Measurements from ENCODE around the gene OR14C36. TPM values are rescaled to one million over a fixed set of nuclear protein-coding genes. Genes with fewer than 3 reads are reported as not detected.
"Not testable (repeated sequence)": the region's sequence is repeated elsewhere in the genome, so short reads cannot be mapped to it uniquely, and the experiment has no call there.

Gene OR14C36
- total and polyA plus RNA-seq, 4 donors = not detected

GRCh38 chr1:248306103-248306502, 42.5 kb upstream of the OR14C36 start:
- no peak overlapping the region for H3K27ac ChIP-seq (ENCODE audit: low read depth in 1 of 2, low read length in 2 of 2)
- H3K9me3 ChIP-seq (ENCODE audit: control insufficient read depth in 4 of 4, low read length in 3 of 4) = no peaks in the 10 kb centered on the region
- H3K4me3 ChIP-seq (ENCODE audit: low read depth in 1 of 3, low read length in 3 of 3) = no peak overlapping the region
- no peaks in the 10 kb centered on the region for H3K36me3 ChIP-seq (ENCODE audit: control insufficient read depth in 4 of 4, insufficient read depth in 3 of 4, low read depth in 1 of 4, low read length in 3 of 4)
- WGBS = 83% methylated on average over 19 of the region's 19 CpGs
- H3K9ac ChIP-seq (ENCODE audit: low read depth in 1 of 2, low read length in 2 of 2) = no peak overlapping the region
- no peak for TF ChIP-seq RXRA (IDR thresholded peaks at IDR 0.05)
- TF ChIP-seq EGR1 (IDR thresholded peaks at IDR 0.05; ENCODE audit: low read depth in 2 of 2) = no peak
- TF ChIP-seq FOXA2 (IDR thresholded peaks at IDR 0.05) = no peak
- TF ChIP-seq SP1 (IDR thresholded peaks at IDR 0.05) = no peak
- no peak for TF ChIP-seq ZBTB33 (IDR thresholded peaks at IDR 0.05)
- TF ChIP-seq CTCF (IDR thresholded peaks at IDR 0.05; ENCODE audit: low read depth, low read length, missing input control) = no peak
- no peak for TF ChIP-seq ATF3 (IDR thresholded peaks at IDR 0.05)
- TF ChIP-seq RAD21 (IDR thresholded peaks at IDR 0.05) = no peak
- TF ChIP-seq HNF4A (conservative IDR thresholded peaks at IDR 0.05) = no peak
- no peak for TF ChIP-seq REST (IDR thresholded peaks at IDR 0.05)
- TF ChIP-seq NR2F2 (IDR thresholded peaks at IDR 0.05) = no peak
- TF ChIP-seq JUND (IDR thresholded peaks at IDR 0.05) = no peak
- no peak for TF ChIP-seq MAX (IDR thresholded peaks at IDR 0.05)
- no peak for TF ChIP-seq HNF4G (IDR thresholded peaks at IDR 0.05)
- TF ChIP-seq YY1 (IDR thresholded peaks at IDR 0.05) = no peak
- no peak for TF ChIP-seq GABPA (IDR thresholded peaks at IDR 0.05 in 1 of 2, conservative IDR thresholded peaks at IDR 0.05 in 1 of 2)
- no peak for TF ChIP-seq TAF1 (conservative IDR thresholded peaks at IDR 0.05)
- no peak for TF ChIP-seq FOXA1 (IDR thresholded peaks at IDR 0.05)
- no peaks in the 10 kb centered on the region for H3K4me1 ChIP-seq (ENCODE audit: control insufficient read depth in 4 of 4, insufficient read depth in 4 of 4, low read length in 3 of 4)
- no peak for DNase-seq (ENCODE audit: low spot score)
- no peaks in the 10 kb centered on the region for H3K27me3 ChIP-seq (ENCODE audit: control insufficient read depth in 4 of 4, insufficient read depth in 4 of 4, low read length in 3 of 4)

DNA sequence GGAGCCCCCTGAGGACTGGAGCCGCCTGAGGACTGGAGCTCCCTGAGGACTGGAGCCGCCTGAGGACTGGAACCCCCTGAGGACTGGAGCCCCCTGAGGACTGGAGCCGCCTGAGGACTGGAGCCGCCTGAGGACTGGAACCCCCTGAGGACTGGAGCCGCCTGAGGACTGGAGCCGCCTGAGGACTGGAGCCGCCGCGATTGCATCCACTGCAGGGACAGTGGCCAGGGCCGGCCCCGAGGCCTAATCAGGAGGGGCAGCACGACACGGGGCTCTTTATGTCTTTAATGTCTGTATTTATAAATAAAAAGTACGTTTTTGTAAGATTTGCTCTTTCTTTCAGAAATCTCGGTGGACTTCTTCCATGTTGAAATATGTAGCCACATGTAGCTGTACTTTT, 41.8 kb upstream of the OR14C36 start:
- not testable (repeated sequence) for H3K4me3 ChIP-seq (ENCODE audit: low read depth in 1 of 3, low read length in 3 of 3); H3K4me1 ChIP-seq (ENCODE audit: control insufficient read depth in 4 of 4, insufficient read depth in 4 of 4, low read length in 3 of 4); H3K9me3 ChIP-seq (ENCODE audit: control insufficient read depth in 4 of 4, low read length in 3 of 4); H3K27me3 ChIP-seq (ENCODE audit: control insufficient read depth in 4 of 4, insufficient read depth in 4 of 4, low read length in 3 of 4); H3K9ac ChIP-seq (ENCODE audit: low read depth in 1 of 2, low read length in 2 of 2); H3K27ac ChIP-seq (ENCODE audit: low read depth in 1 of 2, low read length in 2 of 2); DNase-seq (ENCODE audit: low spot score); H3K36me3 ChIP-seq (ENCODE audit: control insufficient read depth in 4 of 4, insufficient read depth in 3 of 4, low read depth in 1 of 4, low read length in 3 of 4)
- 81% methylated on average over 15 of the region's 15 CpGs for WGBS
